HL-60 (cell line): ENCODE measurements around the gene DTNA.

Experiments
- CTCF ChIP-seq: IDR thresholded peaks from one replicate; pipeline ENCODE4 v1.5.1; 2011; ENCODE audit warnings: low read length, control low read depth, inconsistent platforms; ENCODE audit not compliant: insufficient read depth
- POLR2AphosphoS5 ChIP-seq: IDR thresholded peaks from 2 replicates; pipeline ENCODE4 v1.6.1; 2012; ENCODE audit warnings: low read depth
- REST ChIP-seq: IDR thresholded peaks from 2 replicates; pipeline ENCODE4 v1.6.1; 2012; ENCODE audit warnings: low read depth; ENCODE audit not compliant: insufficient replicate concordance
- SPI1 ChIP-seq: IDR thresholded peaks from 2 replicates; pipeline ENCODE4 v1.6.1; 2012; ENCODE audit warnings: low read depth, mild to moderate bottlenecking, borderline replicate concordance

GRCh38 chr18:34886177-34886576, 176.1 kb downstream of the DTNA start:
- TF ChIP-seq CTCF (no peak), POLR2AphosphoS5 (no peak), REST (no peak), SPI1 (no peak)
